ENCODE data around the gene DNAH1. TPM values are rescaled to one million over a fixed set of nuclear protein-coding genes. Genes with fewer than 3 reads are reported as not detected.

DNAH1 gene
- total RNA-seq, 1 experiment from 2014 or later = 5.9 TPM

GRCh38 chr3:52319921-52320595 is 3.9 kb downstream of the DNAH1 start:
- H3K4me1 ChIP-seq (replicated peaks; ENCODE audit: insufficient read depth) = peaks cover 8% of the 10 kb centered on the region
- H3K27me3 ChIP-seq (ENCODE audit: insufficient read depth, low read depth) = no peaks in the 10 kb centered on the region
- H2AFZ ChIP-seq = no peak overlapping the region
- no peak overlapping the region for H3K4me2 ChIP-seq
- BruUV-seq (replicated peaks) = no TSS peak
- CTCF ChIA-PET = no interaction called here
- H3K36me3 ChIP-seq (ENCODE audit: low read depth) = no peaks in the 10 kb centered on the region
- intact Hi-C loops (cut with micrococcal nuclease; ENCODE audit: unreplicated experiment) = no loop called here
- no peaks in the 10 kb centered on the region for H3F3A ChIP-seq (ENCODE audit: insufficient read depth, low read depth)
- POLR2A ChIA-PET (ENCODE audit: unreplicated experiment) = no interaction called here
- no peaks in the 10 kb centered on the region for H3K79me2 ChIP-seq (ENCODE audit: low read depth)
- H4K20me1 ChIP-seq (ENCODE audit: insufficient read depth) = no peaks in the 10 kb centered on the region
- no peak for TF ChIP-seq CTCF (conservative IDR thresholded peaks at IDR 0.05)
- no peak for TF ChIP-seq EZH2 (IDR thresholded peaks at IDR 0.05; ENCODE audit: low read depth)
- H3K9me2 ChIP-seq (ENCODE audit: insufficient read depth) = no peaks in the 10 kb centered on the region
- H3K9me3 ChIP-seq (ENCODE audit: insufficient read depth, low read depth) = no peaks in the 10 kb centered on the region
- no peak overlapping the region for H3K27ac ChIP-seq
- no peak for DNase-seq
- no peak overlapping the region for H3K4me3 ChIP-seq

- H3K9me3 ChIP-seq (ENCODE audit: insufficient read depth, low read depth) = no peaks in the 10 kb centered on the region
- no peak overlapping the region for H3K27ac ChIP-seq
- H3K9me2 ChIP-seq (ENCODE audit: insufficient read depth) = no peaks in the 10 kb centered on the region
- peaks cover 8% of the 10 kb centered on the region for H3K4me1 ChIP-seq (replicated peaks; ENCODE audit: insufficient read depth)
- ChIA-PET POLR2A (ENCODE audit: unreplicated experiment) (no interaction called here), CTCF (no interaction called here)
- no TSS peak for BruUV-seq (replicated peaks)
- H4K20me1 ChIP-seq (ENCODE audit: insufficient read depth) = no peaks in the 10 kb centered on the region
- no peaks in the 10 kb centered on the region for H3K79me2 ChIP-seq (ENCODE audit: low read depth)
- intact Hi-C loops (cut with micrococcal nuclease; ENCODE audit: unreplicated experiment) = no loop called here
- no peaks in the 10 kb centered on the region for H3K27me3 ChIP-seq (ENCODE audit: insufficient read depth, low read depth)
- H2AFZ ChIP-seq = no peak overlapping the region
- DNase-seq = no peak
- H3K4me3 ChIP-seq = no peak overlapping the region
- TF ChIP-seq CTCF (conservative IDR thresholded peaks at IDR 0.05) (no peak), EZH2 (IDR thresholded peaks at IDR 0.05; ENCODE audit: low read depth) (no peak)
- no peaks in the 10 kb centered on the region for H3K36me3 ChIP-seq (ENCODE audit: low read depth)
- H3F3A ChIP-seq (ENCODE audit: insufficient read depth, low read depth) = no peaks in the 10 kb centered on the region
- H3K4me2 ChIP-seq = no peak overlapping the region
Measured at GRCh38 chr3:52321481-52321880, 5.4 kb downstream of the DNAH1 start.

- BruUV-seq (replicated peaks) = no TSS peak
- H3K27me3 ChIP-seq (ENCODE audit: insufficient read depth, low read depth) = no peaks in the 10 kb centered on the region
- POLR2A ChIA-PET (ENCODE audit: unreplicated experiment) = no interaction called here
- H3K9me2 ChIP-seq (ENCODE audit: insufficient read depth) = no peaks in the 10 kb centered on the region
- no peak overlapping the region for H3K27ac ChIP-seq
- no peaks in the 10 kb centered on the region for H3F3A ChIP-seq (ENCODE audit: insufficient read depth, low read depth)
- CTCF ChIA-PET = no interaction called here
- H4K20me1 ChIP-seq (ENCODE audit: insufficient read depth) = no peaks in the 10 kb centered on the region
- H3K9me3 ChIP-seq (ENCODE audit: insufficient read depth, low read depth) = no peaks in the 10 kb centered on the region
- H3K36me3 ChIP-seq (ENCODE audit: low read depth) = no peaks in the 10 kb centered on the region
- no peak overlapping the region for H3K4me3 ChIP-seq
- TF ChIP-seq CTCF (conservative IDR thresholded peaks at IDR 0.05) (no peak), EZH2 (IDR thresholded peaks at IDR 0.05; ENCODE audit: low read depth) (no peak)
- no peaks in the 10 kb centered on the region for H3K79me2 ChIP-seq (ENCODE audit: low read depth)
- H3K4me1 ChIP-seq (replicated peaks; ENCODE audit: insufficient read depth) = peaks cover 8% of the 10 kb centered on the region
- intact Hi-C loops (cut with micrococcal nuclease; ENCODE audit: unreplicated experiment) = no loop called here
- H2AFZ ChIP-seq = no peak overlapping the region
- H3K4me2 ChIP-seq = no peak overlapping the region
- no peak for DNase-seq
Measured at GRCh38 chr3:52322466-52322865, 6.3 kb downstream of the DNAH1 start.

Measured in PC-9 (cell line).